Measurements from ENCODE around the gene SLC9A8.
"Not testable (repeated sequence)": the region's sequence is repeated elsewhere in the genome, so short reads cannot be mapped to it uniquely, and the experiment has no call there.

Gene SLC9A8

DNA sequence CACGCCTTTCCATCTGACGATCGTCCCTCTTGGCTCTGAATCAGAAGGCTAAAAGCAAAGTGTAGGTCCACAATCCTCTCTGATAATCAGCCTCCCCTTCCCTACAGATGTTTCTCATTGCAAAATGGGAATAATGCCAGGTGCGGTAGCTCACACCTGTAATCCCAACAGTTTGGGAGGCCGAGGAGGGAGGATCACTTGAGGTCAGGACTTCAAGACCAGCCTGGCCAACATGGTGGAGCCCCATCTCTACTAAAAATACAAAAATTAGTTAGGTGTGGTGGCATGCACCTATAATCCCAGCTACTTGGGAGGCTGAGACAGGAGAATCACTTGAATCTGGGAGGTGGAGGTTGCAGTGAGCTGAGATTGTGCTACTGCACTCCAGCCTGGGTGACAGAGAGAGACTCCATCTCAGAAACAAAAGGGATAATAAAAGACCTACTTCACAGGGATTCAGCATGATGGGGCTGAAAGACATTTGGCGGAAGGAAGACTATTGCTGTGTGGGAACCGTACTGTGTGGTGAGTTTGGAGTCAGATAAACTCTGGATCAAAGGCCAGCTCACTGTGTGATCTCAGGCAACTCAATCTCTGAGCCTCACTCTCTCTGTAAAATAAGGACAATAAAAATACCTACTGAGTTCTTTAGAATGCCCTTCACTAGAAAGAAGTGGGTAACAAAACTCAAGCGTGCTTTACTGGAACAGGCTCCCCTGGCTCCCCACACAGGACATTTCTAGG, 15.9 kb upstream of the SLC9A8 start:
- no peak overlapping the region for H3K27ac Mint-ChIP-seq
- H3K36me3 Mint-ChIP-seq = no peaks in the 10 kb centered on the region
- no peak for ATAC-seq
- no peak overlapping the region for H3K4me3 Mint-ChIP-seq
- peaks cover 55% of the 10 kb centered on the region for H3K4me1 Mint-ChIP-seq
- no peaks in the 10 kb centered on the region for H3K27me3 Mint-ChIP-seq
- H3K9me3 Mint-ChIP-seq = no peaks in the 10 kb centered on the region

- Mint-ChIP-seq H3K4me1 (peaks cover 55% of the 10 kb centered on the region), H3K27me3 (no peaks in the 10 kb centered on the region), H3K27ac (no peak overlapping the region), H3K9me3 (no peaks in the 10 kb centered on the region), H3K4me3 (no peak overlapping the region), H3K36me3 (no peaks in the 10 kb centered on the region)
- no peak for ATAC-seq
Observed at GRCh38 chr20:49797344-49797615, 15.3 kb upstream of the SLC9A8 start.

GRCh38 chr20:49798718-49799117, 13.9 kb upstream of the SLC9A8 start:
- no peak overlapping the region for H3K27ac Mint-ChIP-seq
- no peak for ATAC-seq
- H3K9me3 Mint-ChIP-seq = no peaks in the 10 kb centered on the region
- peaks cover 59% of the 10 kb centered on the region for H3K4me1 Mint-ChIP-seq
- no peaks in the 10 kb centered on the region for H3K36me3 Mint-ChIP-seq
- no peaks in the 10 kb centered on the region for H3K27me3 Mint-ChIP-seq
- no peak overlapping the region for H3K4me3 Mint-ChIP-seq

DNA sequence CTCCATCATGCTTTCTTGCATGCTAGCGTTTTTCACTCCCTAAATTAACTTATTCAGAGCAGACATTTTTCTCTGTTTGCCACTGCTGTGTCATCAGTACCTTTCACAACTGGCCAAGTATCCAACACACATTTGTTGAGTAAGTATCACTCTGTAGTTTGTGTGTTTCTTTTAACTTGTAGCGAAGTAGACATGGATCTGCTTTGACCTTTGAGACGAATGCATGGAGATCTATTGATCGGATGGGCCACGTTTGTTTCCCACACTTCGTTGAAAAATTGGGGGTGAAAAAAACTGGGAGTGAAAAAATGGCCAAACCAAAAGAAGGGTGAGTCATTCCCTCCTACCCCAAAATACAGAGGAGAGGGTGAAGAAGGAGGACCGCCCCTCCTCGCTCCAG, 12.9 kb upstream of the SLC9A8 start:
- no peak overlapping the region for H3K27ac Mint-ChIP-seq
- no peak overlapping the region for H3K4me3 Mint-ChIP-seq
- ATAC-seq = no peak
- no peaks in the 10 kb centered on the region for H3K27me3 Mint-ChIP-seq
- H3K9me3 Mint-ChIP-seq = no peaks in the 10 kb centered on the region
- H3K36me3 Mint-ChIP-seq = no peaks in the 10 kb centered on the region
- peaks cover 55% of the 10 kb centered on the region for H3K4me1 Mint-ChIP-seq

DNA sequence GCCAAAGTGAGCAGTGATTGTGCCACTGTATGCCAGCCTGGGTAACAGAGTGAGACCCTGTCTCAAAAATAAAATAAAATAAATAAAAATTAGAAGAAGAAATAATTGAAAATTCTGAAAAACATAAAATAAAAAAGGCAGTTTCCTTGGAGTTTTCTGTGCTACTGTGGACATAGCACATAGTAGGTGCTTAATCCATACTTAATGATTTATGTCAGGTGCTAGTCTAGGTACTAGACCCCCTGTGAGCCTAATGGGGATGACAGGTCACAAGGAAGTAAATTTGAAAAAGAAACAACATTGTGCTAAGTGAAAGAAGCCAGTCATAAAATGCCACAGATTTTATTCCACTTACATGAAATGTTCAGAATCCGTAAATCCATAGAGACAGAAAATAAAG, 9.2 kb upstream of the SLC9A8 start:
- Mint-ChIP-seq H3K9me3 (no peaks in the 10 kb centered on the region), H3K4me3 (no peak overlapping the region), H3K36me3 (no peaks in the 10 kb centered on the region), H3K4me1 (peaks cover 59% of the 10 kb centered on the region), H3K27me3 (no peaks in the 10 kb centered on the region), H3K27ac (peak overlapping the region; percentile 93)
- no peak for ATAC-seq

- H3K4me1 Mint-ChIP-seq = peaks cover 54% of the 10 kb centered on the region
- ATAC-seq = no peak
- no peaks in the 10 kb centered on the region for H3K27me3 Mint-ChIP-seq
- H3K9me3 Mint-ChIP-seq = no peaks in the 10 kb centered on the region
- H3K36me3 Mint-ChIP-seq = no peaks in the 10 kb centered on the region
- H3K4me3 Mint-ChIP-seq = no peak overlapping the region
- peak overlapping the region; percentile 4 for H3K27ac Mint-ChIP-seq
Observed at GRCh38 chr20:49804364-49804763, 8.3 kb upstream of the SLC9A8 start.

DNA sequence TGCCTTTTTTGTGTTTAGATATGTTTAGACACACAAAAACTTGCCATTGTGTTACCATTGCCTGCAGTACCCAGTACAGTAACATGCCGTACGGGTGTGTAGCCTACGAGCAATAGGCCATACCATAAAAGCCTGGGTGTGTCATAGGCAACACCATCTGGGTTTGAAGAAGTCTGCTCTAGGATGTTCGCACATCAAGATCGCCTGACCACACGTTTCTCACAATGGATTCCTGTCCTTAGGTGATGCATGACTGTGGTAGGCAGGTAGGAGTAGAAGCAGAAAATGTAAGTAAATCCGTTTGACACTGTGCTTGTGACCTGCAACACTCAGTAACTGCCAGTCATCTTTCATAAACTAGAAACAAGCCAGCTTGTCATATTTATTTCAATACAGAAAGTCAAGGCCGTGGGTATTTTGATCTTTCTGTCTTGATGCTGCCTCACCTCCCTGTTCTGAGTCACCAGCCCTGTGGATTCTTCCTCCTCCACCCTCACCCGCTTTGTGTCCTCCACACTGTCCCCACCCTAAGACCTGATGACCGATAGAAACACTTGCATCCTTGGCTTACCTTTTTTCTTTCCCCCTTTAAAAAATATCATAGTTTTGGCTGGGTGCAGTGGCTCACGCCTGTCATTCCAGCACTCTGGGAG, 7.3 kb upstream of the SLC9A8 start:
- peaks cover 50% of the 10 kb centered on the region for H3K4me1 Mint-ChIP-seq
- not testable (repeated sequence) for H3K9me3 Mint-ChIP-seq, H3K4me3 Mint-ChIP-seq, H3K27me3 Mint-ChIP-seq, H3K36me3 Mint-ChIP-seq
- peak; percentile 35 for ATAC-seq
- peak overlapping the region; percentile 4 for H3K27ac Mint-ChIP-seq

DNA sequence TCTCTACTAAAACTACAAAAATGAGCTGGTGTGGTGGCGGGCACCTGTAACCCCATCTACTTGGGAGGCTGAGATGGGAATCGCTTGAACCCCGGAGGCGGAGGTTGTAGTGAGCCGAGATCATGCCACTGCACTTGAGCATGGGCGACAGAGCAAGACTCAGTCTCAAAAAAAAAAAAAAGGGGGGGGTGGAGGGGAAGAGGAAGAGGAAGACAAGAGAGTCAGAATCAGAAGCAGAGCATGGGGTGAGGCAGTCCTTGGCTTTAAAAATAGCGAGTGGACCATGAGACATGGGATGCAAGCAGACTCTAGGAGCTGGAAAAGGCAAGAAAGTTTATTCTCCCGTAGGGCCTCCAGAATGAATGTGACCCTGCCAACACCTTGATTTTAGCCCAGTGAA, 3.9 kb upstream of the SLC9A8 start:
- Mint-ChIP-seq H3K27ac (no peak overlapping the region), H3K4me3 (no peak overlapping the region), H3K36me3 (no peaks in the 10 kb centered on the region), H3K4me1 (peaks cover 49% of the 10 kb centered on the region), H3K27me3 (no peaks in the 10 kb centered on the region), H3K9me3 (peaks cover 5% of the 10 kb centered on the region)
- no peak for ATAC-seq

- Mint-ChIP-seq H3K4me1 (peaks cover 53% of the 10 kb centered on the region), H3K27me3 (no peaks in the 10 kb centered on the region), H3K4me3 (no peak overlapping the region), H3K36me3 (peaks cover under 1% of the 10 kb centered on the region), H3K9me3 (peaks cover 5% of the 10 kb centered on the region), H3K27ac (peak overlapping the region; percentile 16)
- no peak for ATAC-seq
Observed at GRCh38 chr20:49809803-49810359, 2.7 kb upstream of the SLC9A8 start.

DNA sequence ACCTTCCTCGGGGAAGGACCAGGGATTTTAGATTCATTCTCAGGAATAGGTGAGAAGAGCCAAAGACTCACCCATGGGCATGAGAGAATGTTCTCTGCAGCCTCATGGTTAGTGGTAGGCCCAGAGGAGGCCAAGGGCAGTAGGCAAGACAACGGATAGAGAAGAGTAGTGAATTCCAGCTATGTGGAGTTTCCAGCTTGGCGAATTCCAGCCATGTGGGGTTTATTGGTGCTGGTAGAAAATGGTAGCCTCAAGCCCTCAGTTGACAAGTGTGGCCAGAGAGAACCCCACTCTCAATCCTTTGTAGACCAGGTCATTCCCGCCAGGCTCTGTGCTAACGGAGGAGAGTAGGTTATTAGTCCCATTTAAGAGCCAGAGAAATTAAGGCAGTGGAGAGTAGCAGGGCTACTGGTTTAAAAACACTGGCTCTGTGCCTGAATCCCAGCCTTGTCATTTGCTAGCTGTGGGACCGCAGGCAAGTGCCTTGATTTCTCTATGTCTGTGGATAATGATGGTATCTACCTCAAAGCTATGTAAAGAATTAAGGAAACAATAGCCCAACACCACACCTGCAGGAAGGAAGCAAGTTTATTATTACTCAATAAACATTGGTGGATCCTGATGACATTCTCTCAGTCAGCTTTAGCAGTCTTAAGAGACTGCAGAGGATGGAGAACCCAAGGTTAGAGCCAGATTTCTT, 2.0 kb upstream of the SLC9A8 start:
- ATAC-seq = no peak
- H3K9me3 Mint-ChIP-seq = peaks cover 5% of the 10 kb centered on the region
- H3K27ac Mint-ChIP-seq = peak overlapping the region; percentile 98
- H3K4me3 Mint-ChIP-seq = no peak overlapping the region
- peaks cover 8% of the 10 kb centered on the region for H3K36me3 Mint-ChIP-seq
- H3K27me3 Mint-ChIP-seq = no peaks in the 10 kb centered on the region
- H3K4me1 Mint-ChIP-seq = peaks cover 58% of the 10 kb centered on the region

DNA sequence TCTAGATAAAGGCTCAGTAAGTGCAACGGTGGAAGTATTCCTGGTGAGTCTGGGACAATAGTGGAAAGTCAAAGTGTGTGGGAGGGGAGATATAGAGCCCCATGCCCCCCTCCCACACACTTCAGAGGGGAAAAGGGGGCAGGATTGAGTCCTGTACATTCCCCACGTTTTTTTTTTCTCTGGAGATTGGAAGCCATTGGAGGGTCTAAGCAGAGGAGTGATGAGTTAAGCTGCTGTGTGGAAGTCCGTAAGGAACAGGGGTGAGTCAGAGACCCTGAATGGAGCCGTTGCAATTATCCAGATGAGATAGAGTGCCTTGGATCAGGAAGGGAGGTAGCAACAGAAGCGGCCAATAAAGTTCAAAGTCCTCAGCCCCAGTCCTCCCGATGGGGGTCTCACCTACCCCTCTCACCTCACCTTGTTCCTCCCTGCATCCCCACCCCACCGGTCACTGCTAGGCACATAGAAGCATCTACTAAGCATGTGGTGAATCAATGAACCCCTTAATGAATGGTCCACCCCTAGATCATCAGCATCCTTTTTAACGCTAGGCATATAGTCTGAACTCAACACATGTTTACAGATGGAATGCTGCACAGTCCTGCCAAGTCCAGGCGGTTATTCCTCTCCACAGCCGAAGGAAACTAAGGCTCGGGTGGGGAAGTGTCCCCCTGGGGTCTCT, 662 bp upstream of the SLC9A8 start:
- H3K4me1 Mint-ChIP-seq = peaks cover 51% of the 10 kb centered on the region
- H3K4me3 Mint-ChIP-seq = peak overlapping the region; percentile 93
- peak; percentile 21 for ATAC-seq
- no peaks in the 10 kb centered on the region for H3K27me3 Mint-ChIP-seq
- H3K36me3 Mint-ChIP-seq = peaks cover 18% of the 10 kb centered on the region
- H3K9me3 Mint-ChIP-seq = peaks cover 5% of the 10 kb centered on the region
- H3K27ac Mint-ChIP-seq = peak overlapping the region; percentile 98

DNA sequence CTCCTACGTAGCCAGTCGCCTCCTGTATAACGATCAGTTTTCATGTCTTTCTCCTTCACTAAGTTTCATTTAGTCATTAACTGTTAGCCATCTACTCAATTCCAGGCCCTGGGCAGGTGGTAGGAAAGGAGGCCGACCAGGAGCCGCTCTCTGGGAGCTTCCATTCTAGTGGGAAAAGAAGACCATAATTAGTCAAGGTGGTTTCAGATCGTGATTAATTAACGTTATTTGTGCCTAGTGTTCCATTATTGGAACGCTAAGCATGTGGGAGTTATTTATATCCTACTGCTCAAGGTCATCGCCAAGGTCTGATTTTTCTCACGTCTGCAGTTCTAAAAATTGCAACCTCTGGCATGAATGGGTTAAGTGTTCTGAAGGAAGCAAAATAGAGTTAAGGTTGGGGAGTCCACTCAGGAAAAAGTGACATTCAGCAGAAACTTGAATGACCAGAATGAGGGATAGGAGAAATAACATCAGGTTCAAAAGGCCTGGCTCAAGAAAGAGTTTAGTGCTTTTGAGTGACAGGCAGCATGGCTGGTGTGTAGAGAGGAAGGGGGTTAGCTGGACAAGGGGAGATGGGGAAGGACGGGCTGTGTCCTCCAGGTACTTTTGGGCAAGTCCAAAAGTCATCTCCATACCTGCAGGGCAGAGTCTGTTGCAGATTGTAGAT, 812 bp downstream of the SLC9A8 start:
- ATAC-seq = no peak
- H3K4me1 Mint-ChIP-seq = peaks cover 44% of the 10 kb centered on the region
- H3K36me3 Mint-ChIP-seq = peaks cover 18% of the 10 kb centered on the region

GRCh38 chr20:49814057-49814694, 1.5 kb downstream of the SLC9A8 start:
- H3K27me3 Mint-ChIP-seq = no peaks in the 10 kb centered on the region
- no peak for ATAC-seq
- H3K9me3 Mint-ChIP-seq = peaks cover 5% of the 10 kb centered on the region
- H3K36me3 Mint-ChIP-seq = peaks cover 20% of the 10 kb centered on the region
- peaks cover 44% of the 10 kb centered on the region for H3K4me1 Mint-ChIP-seq
- H3K4me3 Mint-ChIP-seq = peak overlapping the region; percentile 93
- peak overlapping the region; percentile 98 for H3K27ac Mint-ChIP-seq

More for the DNA sequence above, 812 bp downstream of the SLC9A8 start:
- Mint-ChIP-seq H3K9me3 (peaks cover 5% of the 10 kb centered on the region), H3K27me3 (no peaks in the 10 kb centered on the region), H3K4me3 (peak overlapping the region; percentile 93), H3K27ac (peak overlapping the region; percentile 98)

DNA sequence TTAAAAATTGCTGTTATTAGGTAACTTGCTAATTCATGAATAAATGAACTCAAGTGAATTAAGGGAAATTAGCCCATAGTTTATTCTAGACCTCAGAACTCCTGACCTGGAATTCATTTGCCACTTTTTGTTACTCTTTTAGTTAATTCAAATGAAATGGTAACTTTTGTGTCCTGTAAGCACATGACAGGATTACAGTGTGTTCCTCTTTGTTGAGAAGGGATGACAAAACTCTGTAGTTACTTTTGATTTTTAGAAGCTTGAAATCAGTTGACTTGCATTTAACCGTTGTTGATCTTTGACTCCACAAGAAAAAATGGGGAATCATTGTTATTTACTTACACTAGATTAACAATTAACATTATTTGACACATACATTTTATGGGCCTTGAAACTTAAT, 6.2 kb downstream of the SLC9A8 start:
- H3K4me1 Mint-ChIP-seq = peaks cover 45% of the 10 kb centered on the region
- H3K9me3 Mint-ChIP-seq = no peaks in the 10 kb centered on the region
- H3K36me3 Mint-ChIP-seq = peaks cover 52% of the 10 kb centered on the region
- ATAC-seq = no peak
- no peak overlapping the region for H3K4me3 Mint-ChIP-seq
- H3K27ac Mint-ChIP-seq = no peak overlapping the region
- no peaks in the 10 kb centered on the region for H3K27me3 Mint-ChIP-seq
